Muscle layer of colon (tissue), 2 donors: ENCODE results near the gene CLIC3.

ENCODE experiments used
- H3K27ac ChIP-seq: one replicate; pipeline ENCODE4 v1.7.0; 2013; ENCODE audit warnings: low read depth, mild to moderate bottlenecking, low read length, moderate library complexity
- H3K27me3 ChIP-seq, 2 donors: one replicate each; pipeline ENCODE4 v1.7.0; 2013; ENCODE audit warnings: low read length in 2 of 2, mild to moderate bottlenecking in 2 of 2; ENCODE audit not compliant: insufficient read depth in 2 of 2, control insufficient read depth in 1 of 2
- H3K36me3 ChIP-seq: one replicate; pipeline ENCODE4 v1.7.0; 2013; ENCODE audit warnings: mild to moderate bottlenecking, low read length; ENCODE audit not compliant: insufficient read depth
- H3K4me1 ChIP-seq: one replicate; pipeline ENCODE4 v1.7.0; 2013; ENCODE audit warnings: mild to moderate bottlenecking, low read length; ENCODE audit not compliant: insufficient read depth
- H3K4me3 ChIP-seq, 2 donors: one replicate each; pipeline ENCODE4 v1.7.0; 2013; ENCODE audit warnings: low read length in 2 of 2, low read depth in 1 of 2, mild to moderate bottlenecking in 1 of 2, moderate library complexity in 1 of 2
- H3K9ac ChIP-seq: one replicate; pipeline ENCODE4 v1.7.0; 2013; ENCODE audit warnings: low read length
- H3K9me3 ChIP-seq: one replicate; pipeline ENCODE4 v1.7.0; 2013; ENCODE audit warnings: mild to moderate bottlenecking, low read length
- donor health status: abdominal sarcoma.
- donor health status: Adenocarcinoma of cecum.

CLIC3 gene

DNA sequence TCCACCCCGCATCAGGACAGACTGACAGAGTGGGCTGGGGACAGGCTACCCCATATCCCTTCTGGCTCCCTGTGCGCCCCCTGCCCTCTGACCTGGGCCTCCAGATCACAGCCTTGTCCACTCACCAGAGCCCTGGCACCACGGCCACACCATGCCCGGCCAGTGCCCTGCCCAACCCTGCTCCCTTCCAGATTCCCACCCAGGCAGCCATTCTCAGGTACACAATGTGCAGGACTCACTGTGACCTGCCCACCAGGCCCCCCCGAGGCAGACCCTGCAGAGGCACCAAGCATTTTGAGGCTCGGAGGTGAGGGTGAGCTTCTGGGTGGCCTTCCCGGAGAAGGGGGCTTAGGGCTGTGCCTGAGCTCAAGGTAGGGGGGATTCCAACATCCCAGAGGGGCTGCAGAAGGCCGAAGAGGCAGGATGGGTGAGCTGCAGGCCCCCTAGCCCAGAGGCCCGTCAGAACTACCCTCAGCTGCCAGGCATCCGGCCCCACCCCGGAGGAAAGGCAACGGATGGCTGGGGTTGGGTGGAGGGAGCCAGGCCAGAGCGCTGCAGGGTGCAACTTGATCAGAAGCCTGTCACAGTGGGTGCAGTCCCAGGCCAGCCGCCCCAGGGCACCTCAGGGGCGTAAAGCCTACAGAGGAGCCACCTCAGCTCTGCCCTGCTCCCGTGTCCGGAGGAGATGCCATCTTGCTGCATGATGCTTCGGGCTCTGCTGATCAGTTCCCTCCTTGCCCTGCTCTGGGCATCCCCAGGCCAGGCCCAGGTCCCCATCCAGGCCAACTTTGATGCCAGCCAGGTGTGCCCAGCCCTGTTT, 13.9 kb downstream of the CLIC3 start, which contains the start of gene LCNL1:
Gene LCNL1 (plus strand): TSS at position 762 of the 820 bp plus-strand sequence. CDS start 594 bp downstream, outside the sequence.
- Histone ChIP-seq H3K4me1 (no peaks in the 10 kb centered on the region), H3K4me3 (no peak within 1 kb of the TSS), H3K36me3 (no peaks in the 10 kb centered on the region), H3K27ac (no peak within 1 kb of the TSS), H3K27me3 (peaks cover 0 to 43% of the 10 kb centered on the region in 2 donors), H3K9me3 (no peaks in the 10 kb centered on the region), H3K9ac (no peak within 1 kb of the TSS)

DNA sequence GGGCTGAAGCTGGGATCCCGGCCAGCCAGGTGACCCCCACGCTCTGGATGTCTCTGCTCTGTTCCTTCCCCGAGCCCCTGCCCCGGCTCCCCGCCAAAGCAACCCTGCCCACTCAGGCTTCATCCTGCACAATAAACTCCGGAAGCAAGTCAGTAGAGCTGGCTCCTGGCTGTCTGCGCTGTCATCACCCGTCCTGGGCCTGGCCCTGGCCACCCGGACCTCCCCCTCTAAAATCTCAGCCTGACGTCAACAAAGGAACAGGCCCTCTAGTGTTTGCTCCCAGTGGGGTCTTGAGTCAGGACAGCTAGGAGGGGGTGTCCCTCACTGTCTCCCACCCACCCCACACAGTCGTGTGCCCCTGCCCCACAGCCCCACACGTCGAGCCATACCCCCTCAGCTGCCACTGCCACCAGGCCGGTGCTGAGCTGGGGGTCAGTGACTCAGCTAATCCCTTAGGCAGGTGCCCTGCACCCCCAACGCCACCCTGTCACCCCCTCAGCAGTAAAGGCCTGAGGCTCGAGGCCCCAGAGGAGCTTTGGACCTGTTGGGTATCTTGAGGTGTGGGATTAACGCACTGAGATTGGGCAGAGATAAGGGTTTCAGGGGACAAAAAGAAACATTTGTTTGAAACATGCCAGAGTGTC, 14.7 kb downstream of the CLIC3 start:
- peaks cover 0 to 47% of the 10 kb centered on the region in 2 donors for H3K27me3 ChIP-seq
- no peaks in the 10 kb centered on the region for H3K4me1 ChIP-seq
- no peak overlapping the region for H3K27ac ChIP-seq
- no peaks in the 10 kb centered on the region for H3K9me3 ChIP-seq
- no peak overlapping the region for H3K9ac ChIP-seq
- H3K36me3 ChIP-seq = no peaks in the 10 kb centered on the region
- no peak overlapping the region for H3K4me3 ChIP-seq

DNA sequence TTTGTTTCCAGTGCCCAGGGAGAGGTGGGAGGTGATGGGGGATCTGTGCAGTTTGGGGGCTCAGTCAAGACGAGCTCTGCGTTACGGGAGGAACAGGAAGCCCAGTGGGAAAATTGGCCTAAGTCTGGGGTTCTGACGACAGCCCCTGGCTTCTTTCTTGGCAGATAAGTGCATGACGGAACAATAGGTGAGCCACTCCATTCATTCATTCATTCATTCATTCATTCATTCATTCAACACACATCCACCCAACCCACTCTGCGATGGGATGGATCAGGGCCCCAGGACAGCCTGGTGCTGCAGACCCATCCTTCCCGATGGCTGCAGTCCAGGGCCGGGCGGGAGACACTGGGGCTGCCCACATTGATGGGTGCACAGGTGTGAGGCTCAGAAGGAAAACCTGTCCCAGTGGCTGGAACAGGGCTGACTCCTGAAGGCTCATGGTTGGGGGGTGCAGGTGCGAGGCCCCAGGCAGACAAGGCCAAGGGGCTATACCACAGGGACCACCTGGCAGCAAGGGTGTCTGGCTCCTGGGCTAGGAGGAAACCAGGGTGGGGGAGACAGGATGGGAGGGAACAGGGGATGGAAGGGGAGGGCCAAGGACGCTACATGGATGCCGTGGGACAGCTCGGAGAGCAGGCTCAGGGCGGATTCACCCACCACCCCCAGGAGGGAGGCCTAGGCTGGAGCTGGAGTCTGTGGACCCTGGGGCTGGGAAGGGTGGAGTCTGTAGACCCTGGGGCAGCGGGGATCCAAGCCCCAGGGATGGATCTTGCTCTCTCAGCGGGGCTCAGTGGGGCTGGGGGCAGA, 15.5 kb downstream of the CLIC3 start:
- H3K36me3 ChIP-seq = no peaks in the 10 kb centered on the region
- H3K9me3 ChIP-seq = no peaks in the 10 kb centered on the region
- no peak overlapping the region for H3K9ac ChIP-seq
- H3K4me3 ChIP-seq = no peak overlapping the region
- no peak overlapping the region for H3K27ac ChIP-seq
- peaks cover 0 to 42% of the 10 kb centered on the region in 2 donors for H3K27me3 ChIP-seq
- no peaks in the 10 kb centered on the region for H3K4me1 ChIP-seq

DNA sequence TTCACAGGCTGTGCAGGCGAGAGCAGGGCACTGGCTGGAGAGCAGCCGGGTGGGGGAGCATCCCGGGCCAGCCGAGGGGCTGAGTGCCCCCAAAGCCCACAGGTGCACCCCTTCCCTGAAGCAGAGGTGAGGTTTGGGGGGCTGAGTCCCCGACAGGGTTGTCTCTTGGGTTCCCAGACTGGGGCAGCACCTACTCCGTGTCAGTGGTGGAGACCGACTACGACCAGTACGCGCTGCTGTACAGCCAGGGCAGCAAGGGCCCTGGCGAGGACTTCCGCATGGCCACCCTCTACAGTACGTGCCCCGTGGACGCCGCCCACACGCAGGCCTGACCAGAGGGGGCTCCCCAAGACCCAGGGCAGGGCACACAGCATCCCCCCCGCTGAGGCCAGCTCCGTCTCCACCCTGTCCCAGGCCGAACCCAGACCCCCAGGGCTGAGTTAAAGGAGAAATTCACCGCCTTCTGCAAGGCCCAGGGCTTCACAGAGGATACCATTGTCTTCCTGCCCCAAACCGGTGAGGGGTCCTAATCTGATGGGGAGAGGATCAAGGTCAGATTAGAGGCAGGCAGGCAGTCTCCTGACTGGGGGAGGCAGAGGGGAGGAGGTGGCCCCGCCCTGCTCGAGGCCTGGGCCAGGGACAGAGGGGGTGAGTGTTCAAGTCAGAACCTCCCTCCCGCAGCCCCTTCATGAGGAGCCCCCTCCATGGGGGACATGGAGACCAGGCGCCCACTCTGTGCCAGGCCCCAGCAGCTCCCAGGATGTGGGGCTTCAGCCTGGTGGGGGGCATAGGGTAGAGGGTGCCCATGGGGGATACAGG, 16.4 kb downstream of the CLIC3 start:
- Histone ChIP-seq H3K9me3 (no peaks in the 10 kb centered on the region), H3K36me3 (no peaks in the 10 kb centered on the region), H3K4me1 (no peaks in the 10 kb centered on the region), H3K27ac (no peak overlapping the region), H3K9ac (no peak overlapping the region), H3K4me3 (no peak overlapping the region), H3K27me3 (peaks cover 0 to 34% of the 10 kb centered on the region in 2 donors)

DNA sequence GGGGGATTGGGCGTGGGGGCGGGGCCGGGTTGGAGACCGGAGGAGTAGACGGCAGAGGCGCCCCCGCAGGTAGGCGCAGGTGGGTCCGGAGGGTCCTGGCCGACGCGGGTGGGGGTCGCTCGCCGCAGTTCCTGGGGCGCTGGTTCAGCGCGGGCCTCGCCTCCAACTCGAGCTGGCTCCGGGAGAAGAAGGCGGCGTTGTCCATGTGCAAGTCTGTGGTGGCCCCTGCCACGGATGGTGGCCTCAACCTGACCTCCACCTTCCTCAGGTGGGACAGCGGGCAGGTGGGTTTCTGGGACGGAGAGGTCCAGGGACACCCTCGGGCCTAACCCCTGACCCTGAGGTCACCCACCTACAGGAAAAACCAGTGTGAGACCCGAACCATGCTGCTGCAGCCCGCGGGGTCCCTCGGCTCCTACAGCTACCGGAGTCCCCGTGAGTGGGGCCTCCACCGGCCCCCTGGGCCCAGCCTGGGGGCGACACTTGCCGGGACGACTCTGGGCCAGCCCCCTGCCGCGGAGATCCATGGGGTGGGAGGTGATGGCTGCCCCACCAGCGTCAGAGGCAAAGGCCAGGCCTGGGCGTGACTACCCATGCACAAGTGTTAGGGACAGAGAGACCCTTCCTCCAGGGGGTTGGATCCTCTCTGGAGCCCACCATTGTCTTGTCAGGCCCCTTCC, 17.4 kb downstream of the CLIC3 start:
- H3K4me1 ChIP-seq = no peaks in the 10 kb centered on the region
- no peak overlapping the region for H3K4me3 ChIP-seq
- no peak overlapping the region for H3K9ac ChIP-seq
- H3K27me3 ChIP-seq = peaks cover 0 to 24% of the 10 kb centered on the region in 2 donors
- no peak overlapping the region for H3K27ac ChIP-seq
- no peaks in the 10 kb centered on the region for H3K36me3 ChIP-seq
- H3K9me3 ChIP-seq = no peaks in the 10 kb centered on the region

DNA sequence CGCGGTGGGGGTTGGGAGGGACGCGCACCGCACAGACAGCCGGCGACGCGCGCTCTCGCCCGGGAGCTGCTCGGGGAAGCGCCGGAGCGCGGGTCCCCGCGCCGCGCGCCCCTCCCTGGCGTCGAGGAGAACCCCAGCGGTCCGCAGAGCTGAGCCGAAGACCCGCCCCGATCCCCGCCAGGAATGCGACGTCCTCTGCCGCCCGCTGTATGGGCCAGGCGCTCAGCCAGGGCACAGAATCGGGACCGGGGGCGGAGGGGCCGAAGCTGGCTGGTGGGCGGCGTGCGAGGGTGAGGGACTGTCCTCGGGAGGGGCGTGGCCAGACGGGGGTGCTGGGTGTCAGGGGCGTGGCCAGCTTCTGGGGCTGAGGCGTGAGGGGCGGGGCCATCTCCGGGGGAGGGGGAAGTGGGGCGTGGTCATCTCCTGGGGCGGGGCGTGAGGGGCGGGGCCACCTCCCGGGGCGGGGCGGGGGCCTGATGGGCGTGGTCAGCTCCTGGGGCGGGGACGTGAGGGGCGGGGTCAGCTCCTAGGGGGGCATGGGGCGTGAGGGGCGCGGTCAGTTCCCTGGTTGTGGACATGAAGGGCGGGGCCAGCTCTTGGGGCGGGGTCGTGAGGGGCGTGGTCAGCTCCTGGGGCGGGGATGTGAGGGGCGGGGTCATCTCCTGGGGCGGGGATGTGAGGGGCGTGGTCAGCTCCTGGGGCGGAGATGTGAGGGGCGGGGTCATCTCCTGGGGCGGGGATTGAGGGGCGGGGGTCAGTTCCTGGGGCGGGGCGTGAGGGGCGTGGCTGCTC, 18.1 kb downstream of the CLIC3 start:
- H3K9me3 ChIP-seq = no peaks in the 10 kb centered on the region
- no peaks in the 10 kb centered on the region for H3K36me3 ChIP-seq
- no peak overlapping the region for H3K27ac ChIP-seq
- peak overlapping the region; percentile 20 to 38 for H3K4me3 ChIP-seq
- H3K9ac ChIP-seq = no peak overlapping the region
- peaks cover 0 to 18% of the 10 kb centered on the region in 2 donors for H3K27me3 ChIP-seq
- no peaks in the 10 kb centered on the region for H3K4me1 ChIP-seq

DNA sequence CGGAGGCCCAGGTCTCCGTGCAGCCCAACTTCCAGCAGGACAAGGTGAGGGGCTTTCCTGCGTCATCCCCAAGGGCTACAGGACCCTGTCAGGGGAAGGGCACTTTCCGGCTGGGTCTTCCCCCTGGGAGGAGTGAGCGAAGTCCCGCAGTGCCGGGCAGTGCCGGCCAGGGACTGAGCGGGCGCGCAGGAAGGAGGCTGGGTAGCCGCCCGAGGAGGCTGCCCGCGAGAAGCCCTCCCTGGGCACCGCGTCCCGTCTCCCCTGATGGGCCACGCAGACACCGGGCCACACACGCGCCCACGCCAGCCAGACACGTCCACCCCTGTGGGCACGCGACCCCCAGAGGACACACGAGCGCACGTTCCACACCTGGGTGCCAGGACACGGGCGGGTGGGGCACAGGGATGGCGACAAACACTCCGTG, 18.7 kb downstream of the CLIC3 start:
- Histone ChIP-seq H3K9ac (no peak overlapping the region), H3K36me3 (no peaks in the 10 kb centered on the region), H3K9me3 (no peaks in the 10 kb centered on the region), H3K4me3 (peak overlapping the region; percentile 20 to 38), H3K4me1 (no peaks in the 10 kb centered on the region), H3K27me3 (peaks cover 0 to 13% of the 10 kb centered on the region in 2 donors), H3K27ac (no peak overlapping the region)

DNA sequence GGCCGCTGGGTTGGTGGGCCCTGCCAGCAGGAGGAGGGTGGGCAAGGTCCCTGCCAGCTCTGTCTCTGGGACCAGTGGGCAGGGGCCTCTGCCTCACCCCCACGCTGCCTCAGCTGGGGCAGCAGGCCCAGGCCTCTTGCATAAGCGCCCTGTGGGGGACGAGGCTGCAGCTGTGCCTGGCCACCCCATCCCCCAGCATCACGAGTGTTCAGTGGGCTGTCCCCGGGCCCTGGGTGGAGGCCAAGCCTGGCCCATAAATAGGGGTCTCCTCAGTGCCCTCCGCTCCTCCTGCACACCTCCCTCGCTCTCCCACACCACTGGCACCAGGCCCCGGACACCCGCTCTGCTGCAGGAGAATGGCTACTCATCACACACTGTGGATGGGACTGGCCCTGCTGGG, 19.1 kb downstream of the CLIC3 start, which contains the start of gene PTGDS:
Gene PTGDS (plus strand): TSS at position 282 of the 400 bp plus-strand sequence. CDS start 75 bp downstream, at position 357.
- no peak within 1 kb of the TSS for H3K9ac ChIP-seq
- peak within 1 kb of the TSS; percentile 20 to 38 for H3K4me3 ChIP-seq
- peaks cover 0 to 11% of the 10 kb centered on the region in 2 donors for H3K27me3 ChIP-seq
- no peaks in the 10 kb centered on the region for H3K4me1 ChIP-seq
- no peaks in the 10 kb centered on the region for H3K36me3 ChIP-seq
- H3K9me3 ChIP-seq = no peaks in the 10 kb centered on the region
- no peak within 1 kb of the TSS for H3K27ac ChIP-seq

DNA sequence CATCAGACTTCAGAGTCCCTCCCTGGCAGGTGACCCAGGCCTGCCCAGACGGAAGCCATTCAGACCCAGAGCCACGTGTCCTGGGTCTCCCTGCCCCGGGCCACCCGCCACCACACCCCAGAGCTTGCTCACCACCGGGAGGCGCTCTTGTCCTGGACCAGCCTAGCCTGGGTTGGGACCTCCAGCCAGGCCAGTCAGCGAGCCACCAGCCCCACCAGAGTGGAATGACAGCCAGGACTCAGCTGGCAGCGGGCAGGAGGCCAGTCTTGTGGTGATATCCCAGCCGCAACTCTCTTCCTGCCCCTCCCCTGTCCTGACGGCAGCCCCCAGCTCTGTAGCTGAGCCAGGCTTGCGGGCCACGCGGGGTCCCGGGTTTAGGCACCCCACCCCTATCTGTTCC, 20.7 kb downstream of the CLIC3 start:
- H3K4me1 ChIP-seq = no peaks in the 10 kb centered on the region
- H3K27me3 ChIP-seq = peaks cover 0 to 11% of the 10 kb centered on the region in 2 donors
- no peaks in the 10 kb centered on the region for H3K36me3 ChIP-seq
- no peak overlapping the region for H3K27ac ChIP-seq
- H3K9me3 ChIP-seq = no peaks in the 10 kb centered on the region
- H3K4me3 ChIP-seq = no peak overlapping the region
- no peak overlapping the region for H3K9ac ChIP-seq
